OCI-LY7 (cell line): ENCODE results near the gene CER1. TPM values are rescaled to one million over a fixed set of nuclear protein-coding genes. Genes with fewer than 3 reads are reported as not detected.

Source experiments
- BruUV-seq: library from RNA; stranded (reverse); fragments of 400-500 nt; replicated peaks from 2 replicates; lab custom pipeline; 2021; lab: Mats Ljungman, UMichigan
- CTCF ChIA-PET: fragments of 300-600 bp; sonication (Branson Sonifier 250); formaldehyde crosslinking; loops from one replicate; lab custom pipeline; 2022; ENCODE audit warnings: antibody characterized with exemption; ENCODE audit not compliant: unreplicated experiment; lab: Charles Lee
- POLR2A ChIA-PET: fragments of 300-600 bp; sonication (Branson Sonifier 250); formaldehyde crosslinking; loops from one replicate; lab custom pipeline; 2022; ENCODE audit warnings: antibody characterized with exemption; lab: Charles Lee
- DNase-seq: peaks from one replicate; pipeline ENCODE4 v3.0.0-alpha.2; 2015; ENCODE audit warnings: low spot score
- H2AFZ ChIP-seq: fragments of 200-600 bp; sonication (generic), shearing (Covaris generic); 2 replicates; pipeline ENCODE4 v1.6.1; 2014; ENCODE audit warnings: mild to moderate bottlenecking, antibody characterized with exemption, low read length, moderate library complexity
- H3K27ac ChIP-seq: fragments of 200-600 bp; sonication (generic); 2 replicates; pipeline ENCODE4 v1.5.1; 2014; ENCODE audit warnings: mixed run types, low read depth, mild to moderate bottlenecking, moderate library complexity, low read length, inconsistent platforms; ENCODE audit not compliant: poor library complexity, severe bottlenecking
- H3K36me3 ChIP-seq: fragments of 200-600 bp; sonication (generic); 2 replicates; pipeline ENCODE4 v1.6.1; 2014; ENCODE audit warnings: mild to moderate bottlenecking, antibody characterized with exemption, low read length, moderate library complexity, mixed read lengths; ENCODE audit not compliant: insufficient read depth
- H3K4me1 ChIP-seq: fragments of 200-600 bp; sonication (generic); 2 replicates; pipeline ENCODE4 v1.5.1; 2014; ENCODE audit warnings: mild to moderate bottlenecking, low read length; ENCODE audit not compliant: insufficient read depth, poor library complexity, severe bottlenecking
- H3K4me2 ChIP-seq: fragments of 200-600 bp; sonication (generic); 2 replicates; pipeline ENCODE4 v1.6.1; 2014; ENCODE audit warnings: mild to moderate bottlenecking, low read length
- H3K4me3 ChIP-seq: fragments of 200-600 bp; sonication (generic); 2 replicates; pipeline ENCODE4 v1.5.1; 2014; ENCODE audit warnings: mild to moderate bottlenecking, low read depth, low read length; ENCODE audit not compliant: poor library complexity, severe bottlenecking
- H3K79me2 ChIP-seq: fragments of 200-600 bp; sonication (generic); 2 replicates; pipeline ENCODE4 v1.6.1; 2016; ENCODE audit warnings: low read depth, mild to moderate bottlenecking, low read length, moderate library complexity, mixed read lengths; ENCODE audit not compliant: insufficient read depth
- H3K9me2 ChIP-seq: fragments of 200-600 bp; sonication (generic); 2 replicates; pipeline ENCODE4 v1.6.1; 2016; ENCODE audit warnings: mild to moderate bottlenecking, low read length, mixed read lengths; ENCODE audit not compliant: insufficient read depth
- H3K9me3 ChIP-seq: fragments of 200-600 bp; sonication (generic); 2 replicates; pipeline ENCODE4 v1.6.1; 2014; ENCODE audit warnings: mild to moderate bottlenecking, mixed run types, low read length, mixed read lengths
- H4K20me1 ChIP-seq: fragments of 200-600 bp; sonication (generic); 2 replicates; pipeline ENCODE4 v1.6.1; 2014; ENCODE audit warnings: mild to moderate bottlenecking, antibody characterized with exemption, low read length, moderate library complexity, mixed read lengths; ENCODE audit not compliant: insufficient read depth
- EZH2phosphoT487 ChIP-seq: fragments of 200-600 bp; sonication (generic); IDR thresholded peaks from 2 replicates; pipeline ENCODE4 v1.6.1; 2018; ENCODE audit warnings: low read depth, borderline replicate concordance, mild to moderate bottlenecking, mixed run types, antibody characterized with exemption, low read length, moderate library complexity, mixed read lengths
- intact Hi-C: fragments of 100-400 bp; cut with micrococcal nuclease; formaldehyde crosslinking; loops from one replicate; pipeline ENCODE4 v1.10.0; 2022; ENCODE audit not compliant: unreplicated experiment
- total RNA-seq, 2 experiments: library from RNA; depleted of rRNA in 1 of 2; stranded (reverse); fragments of >200 nt in 1 of 2; shearing (Covaris generic) in 1 of 2; gene quantifications; 2 replicates each; pipeline ENCODE4 v1.2.3, GENCODE V29; 2014 to 2022
- TF ChIP-seq, protein P1 (sequence below): fragments of 200-600 bp; sonication (generic); conservative IDR thresholded peaks from 2 replicates; pipeline ENCODE4 v1.5.1; 2014; ENCODE audit warnings: mild to moderate bottlenecking, antibody characterized with exemption, low read length, moderate library complexity, mixed read lengths

CER1 gene
- total RNA-seq, 2 experiments from 2014 or later = not detected

DNA sequence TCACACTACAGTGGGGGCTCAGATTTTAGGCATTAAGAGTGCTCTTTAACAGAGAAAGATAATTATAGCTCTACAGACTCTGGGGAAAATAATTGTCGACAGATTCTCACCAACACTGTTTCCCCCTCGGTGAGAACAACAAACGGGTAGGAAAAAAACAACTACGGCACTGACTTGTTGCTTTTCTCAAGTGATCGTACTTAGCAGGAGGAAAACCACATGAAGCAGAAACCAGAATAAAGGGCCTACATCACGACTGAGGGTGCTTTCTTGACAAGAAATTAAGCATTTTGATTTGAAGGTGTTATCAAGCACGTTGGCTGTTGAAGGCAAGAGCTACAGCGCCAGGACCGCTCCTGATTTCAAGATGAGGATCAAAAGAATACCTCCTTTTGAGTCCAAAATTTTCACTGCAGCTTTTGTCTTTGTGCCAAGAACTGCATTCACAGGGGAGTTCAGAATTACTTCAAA is 27.2 kb upstream of the CER1 start:
- no peak overlapping the region for H3K27ac ChIP-seq
- no peaks in the 10 kb centered on the region for H4K20me1 ChIP-seq
- H3K9me3 ChIP-seq = no peaks in the 10 kb centered on the region
- ChIA-PET CTCF (no interaction called here), POLR2A (interaction anchor here (1.8 kb wide), 1 partner anchor 15 kb away, joined by 5 read pairs; no protein-coding TSS in a partner anchor)
- TF ChIP-seq EZH2phosphoT487 = no peak
- TF ChIP-seq, protein P1, sequence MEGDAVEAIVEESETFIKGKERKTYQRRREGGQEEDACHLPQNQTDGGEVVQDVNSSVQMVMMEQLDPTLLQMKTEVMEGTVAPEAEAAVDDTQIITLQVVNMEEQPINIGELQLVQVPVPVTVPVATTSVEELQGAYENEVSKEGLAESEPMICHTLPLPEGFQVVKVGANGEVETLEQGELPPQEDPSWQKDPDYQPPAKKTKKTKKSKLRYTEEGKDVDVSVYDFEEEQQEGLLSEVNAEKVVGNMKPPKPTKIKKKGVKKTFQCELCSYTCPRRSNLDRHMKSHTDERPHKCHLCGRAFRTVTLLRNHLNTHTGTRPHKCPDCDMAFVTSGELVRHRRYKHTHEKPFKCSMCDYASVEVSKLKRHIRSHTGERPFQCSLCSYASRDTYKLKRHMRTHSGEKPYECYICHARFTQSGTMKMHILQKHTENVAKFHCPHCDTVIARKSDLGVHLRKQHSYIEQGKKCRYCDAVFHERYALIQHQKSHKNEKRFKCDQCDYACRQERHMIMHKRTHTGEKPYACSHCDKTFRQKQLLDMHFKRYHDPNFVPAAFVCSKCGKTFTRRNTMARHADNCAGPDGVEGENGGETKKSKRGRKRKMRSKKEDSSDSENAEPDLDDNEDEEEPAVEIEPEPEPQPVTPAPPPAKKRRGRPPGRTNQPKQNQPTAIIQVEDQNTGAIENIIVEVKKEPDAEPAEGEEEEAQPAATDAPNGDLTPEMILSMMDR = no peak
- no TSS peak for BruUV-seq
- no peak overlapping the region for H3K4me3 ChIP-seq
- H2AFZ ChIP-seq = no peak overlapping the region
- no peaks in the 10 kb centered on the region for H3K79me2 ChIP-seq
- no peak for DNase-seq
- no peaks in the 10 kb centered on the region for H3K36me3 ChIP-seq
- no peak overlapping the region for H3K4me2 ChIP-seq
- H3K4me1 ChIP-seq = no peaks in the 10 kb centered on the region
- H3K9me2 ChIP-seq = no peaks in the 10 kb centered on the region
- intact Hi-C loops = no loop called here

GRCh38 chr9:14748373-14748772 is 25.8 kb upstream of the CER1 start:
- no TSS peak for BruUV-seq
- Histone ChIP-seq H3K4me2 (no peak overlapping the region), H3K36me3 (no peaks in the 10 kb centered on the region), H3K4me3 (no peak overlapping the region), H3K79me2 (no peaks in the 10 kb centered on the region), H2AFZ (no peak overlapping the region), H3K4me1 (no peaks in the 10 kb centered on the region), H3K9me2 (no peaks in the 10 kb centered on the region), H4K20me1 (no peaks in the 10 kb centered on the region), H3K27ac (no peak overlapping the region), H3K9me3 (no peaks in the 10 kb centered on the region)
- ChIA-PET CTCF (no interaction called here), POLR2A (no interaction called here)
- intact Hi-C loops = no loop called here
- no peak for DNase-seq
- TF ChIP-seq EZH2phosphoT487 = no peak
- TF ChIP-seq, protein P1 = no peak

GRCh38 chr9:14747111-14747510 is 24.6 kb upstream of the CER1 start:
- CTCF ChIA-PET = no interaction called here
- no TSS peak for BruUV-seq
- Histone ChIP-seq H3K4me2 (no peak overlapping the region), H3K27ac (no peak overlapping the region), H3K36me3 (no peaks in the 10 kb centered on the region), H2AFZ (no peak overlapping the region), H3K4me1 (no peaks in the 10 kb centered on the region), H3K9me3 (no peaks in the 10 kb centered on the region), H3K4me3 (no peak overlapping the region), H3K9me2 (no peaks in the 10 kb centered on the region), H4K20me1 (no peaks in the 10 kb centered on the region), H3K79me2 (no peaks in the 10 kb centered on the region)
- intact Hi-C loops = no loop called here
- TF ChIP-seq EZH2phosphoT487 = no peak
- TF ChIP-seq, protein P1 = no peak
- POLR2A ChIA-PET = no interaction called here
- no peak for DNase-seq
